Left lobe of liver (tissue), 2 donors: ENCODE results near the gene STK36. TPM values are rescaled to one million over a fixed set of nuclear protein-coding genes. Genes with fewer than 3 reads are reported as not detected.

ENCODE experiments used
- ATAC-seq: fragments of 200-7000 bp; cut with Tn5 transposase; one replicate; pipeline ENCODE4 v1.9.1; 2020; ENCODE audit warnings: mild to moderate bottlenecking, moderate library complexity
- DNase-seq: peaks from one replicate; pipeline ENCODE4 v3.0.0-alpha.2; 2020; ENCODE audit warnings: low spot score
- total RNA-seq: library from RNA; stranded (reverse); gene quantifications from one replicate; pipeline ENCODE4 v1.2.1, GENCODE V29; 2021
- donor health status: DM: no; HTN: no; CAD: no; lungs with moderate emphysema.
- donor health status: DM: no; HTN: yes; CAD: no.

The STK36 gene
- total RNA-seq, 1 donor from 2014 or later, result 16.0 TPM

- ATAC-seq, result no peak
These were observed 71.2 kb downstream of the STK36 start for GRCh38 chr2:218743068-218743467.

GRCh38 chr2:218744615-218745014 lies 72.7 kb downstream of the STK36 start:
- no peak for ATAC-seq
- DNase-seq, result no peak

More at GRCh38 chr2:218743068-218743467, 71.2 kb downstream of the STK36 start:
- no peak for DNase-seq

GRCh38 chr2:218745160-218745558 lies 73.3 kb downstream of the STK36 start:
- peak; percentile 70 for ATAC-seq

GRCh38 chr2:218745559-218746469 lies 73.9 kb downstream of the STK36 start:
- ATAC-seq (peak; percentile 66), DNase-seq (no peak)

More at GRCh38 chr2:218745160-218745558, 73.3 kb downstream of the STK36 start:
- DNase-seq, result no peak

- DNase-seq (no peak), ATAC-seq (no peak)
These were observed 74.5 kb downstream of the STK36 start for GRCh38 chr2:218746470-218746795.

- DNase-seq (no peak), ATAC-seq (no peak)
These were observed 75.1 kb downstream of the STK36 start for GRCh38 chr2:218746960-218747359.

GRCh38 chr2:218748741-218749441 lies 77.0 kb downstream of the STK36 start:
- ATAC-seq, result no peak
- DNase-seq, result no peak

Other genes with a start within 250 kb of the STK36 start
- 4.8 TPM for gene USP37, start 103.7 kb upstream of the STK36 start, total RNA-seq
- 14.1 TPM for gene CNOT9, start 103.2 kb upstream of the STK36 start, total RNA-seq
- gene PLCD4, start 64.2 kb upstream of the STK36 start, total RNA-seq, result 0.43 TPM
- 9.8 TPM for gene ZNF142, start 12.5 kb upstream of the STK36 start, total RNA-seq
- gene BCS1L, start 12.4 kb upstream of the STK36 start, total RNA-seq, result 38.7 TPM
- gene RNF25, start 84 bp upstream of the STK36 start, total RNA-seq, result 9.0 TPM
- 7.4 TPM for gene TTLL4, start 38.7 kb downstream of the STK36 start, total RNA-seq
- gene CYP27A1, start 110.1 kb downstream of the STK36 start, total RNA-seq, result 263 TPM
- gene PRKAG3, start 159.7 kb downstream of the STK36 start, total RNA-seq, result not detected
- 0.28 TPM for gene WNT6, start 187.7 kb downstream of the STK36 start, total RNA-seq
- not detected for gene WNT10A, start 208.8 kb downstream of the STK36 start, total RNA-seq